OCI-LY3 (cell line): ENCODE data around the gene ABHD17A.

Source experiments
- H2AFZ ChIP-seq: fragments of 200-600, 300-600 bp; shearing (Covaris generic); 2 replicates; pipeline ENCODE4 v1.6.0; 2014; ENCODE audit warnings: antibody characterized with exemption, low read depth, low read length
- H3K27ac ChIP-seq: fragments of 200-600, 300-600 bp; sonication (generic); 2 replicates; pipeline ENCODE4 v1.5.1; 2014; ENCODE audit warnings: mild to moderate bottlenecking, low read length, moderate library complexity, mixed read lengths
- H3K27me3 ChIP-seq: fragments of 200-600, 300-600 bp; sonication (generic); 2 replicates; pipeline ENCODE4 v1.6.1; 2014; ENCODE audit warnings: low read depth, low read length, mixed read lengths
- H3K36me3 ChIP-seq: fragments of 200-600, 300-600 bp; sonication (generic); replicated peaks from 2 replicates; pipeline ENCODE3; 2014; ENCODE audit warnings: low read depth, low read length, mixed read lengths
- H3K4me1 ChIP-seq: fragments of 300-600, 200-600 bp; sonication (generic); 2 replicates; pipeline ENCODE4 v1.6.1; 2014; ENCODE audit warnings: low read length, mixed read lengths
- H3K4me2 ChIP-seq: fragments of 200-600, 300-600 bp; sonication (generic); 2 replicates; pipeline ENCODE4 v1.6.1; 2014; ENCODE audit warnings: low read length, mixed read lengths
- H3K4me3 ChIP-seq: fragments of 300-600, 200-600 bp; sonication (generic); 2 replicates; pipeline ENCODE4 v1.5.1; 2014; ENCODE audit warnings: antibody characterized with exemption, mild to moderate bottlenecking, low read length, moderate library complexity
- H3K79me2 ChIP-seq: fragments of 300-600, 200-600 bp; shearing (Covaris generic); 2 replicates; pipeline ENCODE4 v1.6.1; 2014; ENCODE audit warnings: mild to moderate bottlenecking, low read length, mixed read lengths
- H3K9ac ChIP-seq: fragments of 300-600, 200-600 bp; shearing (Covaris generic); 2 replicates; pipeline ENCODE4 v1.6.0; 2014; ENCODE audit warnings: mild to moderate bottlenecking, low read length, moderate library complexity
- H3K9me3 ChIP-seq: fragments of 200-600, 300-600 bp; shearing (Covaris generic); 2 replicates; pipeline ENCODE4 v1.6.1; 2014; ENCODE audit warnings: low read length, mixed read lengths; ENCODE audit not compliant: insufficient read depth
- H4K20me1 ChIP-seq: fragments of 200-600, 300-600 bp; sonication (generic); 2 replicates; pipeline ENCODE4 v1.6.1; 2016; ENCODE audit warnings: low read length, mixed read lengths; ENCODE audit not compliant: insufficient read depth
- CTCF ChIP-seq: fragments of 200-600, 300-600 bp; sonication (generic); IDR thresholded peaks from 2 replicates; pipeline ENCODE4 v1.5.1; 2014; ENCODE audit warnings: antibody characterized with exemption, low read length, low read depth
- EZH2phosphoT487 ChIP-seq: fragments of 200-600 bp; shearing (Covaris generic); IDR thresholded peaks from 2 replicates; pipeline ENCODE4 v1.6.1; 2018; ENCODE audit warnings: antibody characterized with exemption, mixed run types, low read depth

The ABHD17A gene

GRCh38 chr19:1864480-1865171, 20.7 kb downstream of the ABHD17A start:
- peaks cover 46% of the 10 kb centered on the region for H3K79me2 ChIP-seq
- TF ChIP-seq EZH2phosphoT487 (no peak), CTCF (peak; percentile 61)
- H3K4me2 ChIP-seq = peak overlapping the region; percentile 93
- no peaks in the 10 kb centered on the region for H3K27me3 ChIP-seq
- H3K27ac ChIP-seq = peak overlapping the region; percentile 93
- H3K9me3 ChIP-seq = no peaks in the 10 kb centered on the region
- H2AFZ ChIP-seq = no peak overlapping the region
- peak overlapping the region; percentile 97 for H3K9ac ChIP-seq
- peaks cover 29% of the 10 kb centered on the region for H4K20me1 ChIP-seq
- peaks cover 26% of the 10 kb centered on the region for H3K4me1 ChIP-seq
- peak overlapping the region; percentile 80 for H3K4me3 ChIP-seq
- peaks cover 5% of the 10 kb centered on the region for H3K36me3 ChIP-seq

- Histone ChIP-seq H3K4me1 (peaks cover 33% of the 10 kb centered on the region), H3K4me2 (peak overlapping the region; percentile 93), H3K4me3 (peak overlapping the region; percentile 80), H3K27ac (peak overlapping the region; percentile 93), H3K79me2 (peaks cover 54% of the 10 kb centered on the region), H2AFZ (no peak overlapping the region), H3K36me3 (peaks cover 4% of the 10 kb centered on the region), H3K9me3 (no peaks in the 10 kb centered on the region), H3K27me3 (no peaks in the 10 kb centered on the region), H4K20me1 (peaks cover 36% of the 10 kb centered on the region), H3K9ac (peak overlapping the region; percentile 97)
- TF ChIP-seq CTCF = no peak
These were observed 21.4 kb downstream of the ABHD17A start for GRCh38 chr19:1863638-1864479.

GRCh38 chr19:1863328-1863637, 22.0 kb downstream of the ABHD17A start, which contains the start of gene KLF16:
TSS of gene KLF16 (minus strand) at chr19:1863579. CDS start at chr19:1863497, 82 bp downstream.
- H3K27me3 ChIP-seq = no peaks in the 10 kb centered on the region
- H3K9me3 ChIP-seq = no peaks in the 10 kb centered on the region
- H4K20me1 ChIP-seq = peaks cover 42% of the 10 kb centered on the region
- H3K27ac ChIP-seq = peak within 1 kb of the TSS; percentile 93
- H3K36me3 ChIP-seq = peaks cover 3% of the 10 kb centered on the region
- H3K4me2 ChIP-seq = peak within 1 kb of the TSS; percentile 99
- peak within 1 kb of the TSS; percentile 95 for H3K4me3 ChIP-seq
- peaks cover 59% of the 10 kb centered on the region for H3K79me2 ChIP-seq
- peaks cover 39% of the 10 kb centered on the region for H3K4me1 ChIP-seq
- peak within 1 kb of the TSS; percentile 97 for H3K9ac ChIP-seq
- H2AFZ ChIP-seq = no peak within 1 kb of the TSS
- TF ChIP-seq EZH2phosphoT487 = no peak
- TF ChIP-seq CTCF = no peak
